Stimulated activated CD8-positive, alpha-beta memory T cell treated with anti-CD3 and anti-CD28 coated beads, Interleukin-12 subunit alpha, Interleukin-12 subunit beta, amount 100 ng/mL, for 4 hours (primary cell): ENCODE data around the gene PAK1.
A peak's percentile ranks its signal among the peaks of the same experiment; 100 is the strongest.

Experiments used
- DNase-seq: peaks from one replicate; pipeline ENCODE4 v3.0.0-alpha.2; 2020; ENCODE audit warnings: low read depth

The PAK1 gene

DNA sequence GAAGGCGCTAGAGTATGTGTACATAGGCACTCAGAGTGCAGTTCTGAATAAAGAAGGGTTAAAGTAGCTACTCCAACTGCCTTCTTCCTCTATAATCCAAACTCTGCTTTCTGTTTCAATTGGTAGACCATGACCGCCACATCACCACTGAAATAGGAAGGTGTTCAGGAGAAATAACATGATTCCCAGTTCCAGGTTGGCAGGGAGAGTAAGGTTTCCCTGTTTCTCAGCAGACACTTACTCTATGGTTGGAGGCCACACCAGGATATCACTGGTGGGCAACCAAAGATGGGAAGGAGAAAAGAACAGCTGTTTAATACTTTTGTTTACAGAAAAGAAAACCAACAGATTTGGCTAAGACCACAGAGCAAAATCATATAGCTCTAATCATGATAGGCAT is 37.9 kb downstream of the PAK1 start:
- no peak for DNase-seq

GRCh38 chr11:77431813-77432212 is 42.1 kb downstream of the PAK1 start:
- DNase-seq, result no peak

DNA sequence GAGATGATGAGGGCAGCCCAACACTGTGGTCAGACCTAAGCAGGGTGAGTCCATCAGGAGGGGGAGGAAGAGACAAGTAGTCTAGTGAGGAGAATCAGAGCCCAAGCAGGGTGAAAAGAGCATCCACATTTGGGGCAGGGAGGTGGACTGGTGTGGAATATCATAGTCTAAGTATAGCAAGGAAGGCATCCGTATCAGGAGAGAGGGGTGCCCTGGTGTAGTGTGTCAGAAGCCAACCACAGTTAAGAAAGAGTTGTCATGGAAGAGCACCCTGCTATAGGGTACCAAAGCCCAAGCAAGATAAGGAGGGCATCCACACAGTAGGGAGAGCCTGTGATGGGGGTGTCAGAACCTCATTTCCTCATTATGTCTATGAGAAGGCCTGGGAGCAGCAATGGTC is 45.3 kb downstream of the PAK1 start:
- no peak for DNase-seq

GRCh38 chr11:77425346-77425745 is 48.5 kb downstream of the PAK1 start:
- DNase-seq, result no peak

GRCh38 chr11:77424644-77425043 is 49.2 kb downstream of the PAK1 start:
- DNase-seq, result no peak

GRCh38 chr11:77423624-77424023 is 50.3 kb downstream of the PAK1 start:
- no peak for DNase-seq

DNA sequence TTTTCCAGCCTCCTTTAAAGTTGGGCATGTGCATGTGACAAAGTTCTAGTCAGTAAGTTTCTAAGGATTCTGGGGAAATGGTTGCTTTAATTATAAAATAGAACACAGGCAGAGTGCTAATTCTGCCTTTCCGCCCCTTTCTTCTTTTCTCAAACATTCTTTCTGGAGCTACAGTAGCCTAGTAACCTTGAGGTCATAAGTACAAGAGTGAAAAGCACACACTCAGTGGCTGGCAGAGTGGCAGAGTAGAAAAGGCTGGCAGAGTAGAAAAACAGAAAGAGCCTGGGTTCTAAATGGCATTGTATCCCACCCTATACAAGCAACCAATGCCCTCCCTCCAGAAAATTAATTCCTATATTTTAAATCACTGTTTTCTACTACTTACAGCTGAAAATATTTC is 51.2 kb downstream of the PAK1 start:
- no peak for DNase-seq

GRCh38 chr11:77421041-77421723 is 52.7 kb downstream of the PAK1 start:
- no peak for DNase-seq

GRCh38 chr11:77418971-77419597 is 54.8 kb downstream of the PAK1 start:
- no peak for DNase-seq

DNA sequence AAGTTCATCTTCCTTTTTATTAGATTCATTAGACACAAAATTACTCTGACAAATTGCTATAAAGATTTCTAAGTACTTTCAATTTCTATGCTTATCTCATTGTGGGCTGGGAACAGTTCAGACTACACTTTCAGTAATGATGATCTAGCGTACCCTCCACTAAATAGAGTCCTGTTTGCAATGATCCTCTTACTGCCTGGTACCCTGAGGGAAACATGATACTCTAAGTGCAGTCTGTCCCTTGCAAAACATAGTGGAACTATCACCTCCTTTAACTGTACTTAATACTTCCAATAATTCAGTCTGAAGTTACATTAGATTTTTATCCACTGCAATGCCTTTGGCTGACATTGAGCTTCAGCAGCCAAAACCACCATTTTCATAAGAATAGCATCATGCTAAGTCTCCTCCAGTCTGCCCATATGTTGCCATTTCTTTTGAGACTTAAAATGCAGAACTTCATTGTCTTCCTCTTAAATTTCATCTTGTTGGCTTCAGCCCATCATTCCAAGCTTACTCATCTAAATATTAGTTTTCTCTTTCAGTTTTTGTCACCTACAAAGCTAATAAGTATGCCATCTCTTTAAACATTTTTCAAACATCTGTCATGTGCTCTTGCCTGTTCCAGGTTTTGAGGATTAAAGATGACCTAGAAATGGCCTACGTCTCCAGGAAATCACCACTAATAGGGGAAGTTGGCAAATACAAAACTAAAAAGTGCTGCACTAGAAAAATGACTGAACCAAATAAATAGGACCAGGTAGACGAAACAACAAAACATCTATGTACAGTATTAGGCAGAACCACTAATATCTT is 55.5 kb downstream of the PAK1 start:
- no peak for DNase-seq

DNA sequence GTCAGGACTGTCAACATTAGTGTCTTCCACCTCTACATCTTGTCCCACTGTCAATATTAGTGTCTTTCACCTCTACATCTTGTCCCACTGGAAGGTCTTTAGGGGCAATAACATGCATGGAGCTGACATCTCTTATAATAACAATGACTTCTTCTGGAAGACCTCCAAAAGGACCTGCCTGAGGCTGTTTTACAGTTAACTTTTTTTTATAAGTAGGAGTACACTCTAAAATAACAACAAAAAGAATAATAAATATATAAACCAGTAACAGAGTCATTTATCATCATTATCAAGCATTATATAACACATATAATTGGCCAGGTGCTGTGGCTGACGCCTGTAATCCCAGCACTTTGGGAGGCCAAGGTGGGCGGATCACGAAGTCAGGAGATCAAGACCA is 57.5 kb downstream of the PAK1 start:
- no peak for DNase-seq

- no peak for DNase-seq
Measured at GRCh38 chr11:77413850-77414460, 59.9 kb downstream of the PAK1 start.

- no peak for DNase-seq
Measured at GRCh38 chr11:77412814-77413213, 61.1 kb downstream of the PAK1 start.

DNA sequence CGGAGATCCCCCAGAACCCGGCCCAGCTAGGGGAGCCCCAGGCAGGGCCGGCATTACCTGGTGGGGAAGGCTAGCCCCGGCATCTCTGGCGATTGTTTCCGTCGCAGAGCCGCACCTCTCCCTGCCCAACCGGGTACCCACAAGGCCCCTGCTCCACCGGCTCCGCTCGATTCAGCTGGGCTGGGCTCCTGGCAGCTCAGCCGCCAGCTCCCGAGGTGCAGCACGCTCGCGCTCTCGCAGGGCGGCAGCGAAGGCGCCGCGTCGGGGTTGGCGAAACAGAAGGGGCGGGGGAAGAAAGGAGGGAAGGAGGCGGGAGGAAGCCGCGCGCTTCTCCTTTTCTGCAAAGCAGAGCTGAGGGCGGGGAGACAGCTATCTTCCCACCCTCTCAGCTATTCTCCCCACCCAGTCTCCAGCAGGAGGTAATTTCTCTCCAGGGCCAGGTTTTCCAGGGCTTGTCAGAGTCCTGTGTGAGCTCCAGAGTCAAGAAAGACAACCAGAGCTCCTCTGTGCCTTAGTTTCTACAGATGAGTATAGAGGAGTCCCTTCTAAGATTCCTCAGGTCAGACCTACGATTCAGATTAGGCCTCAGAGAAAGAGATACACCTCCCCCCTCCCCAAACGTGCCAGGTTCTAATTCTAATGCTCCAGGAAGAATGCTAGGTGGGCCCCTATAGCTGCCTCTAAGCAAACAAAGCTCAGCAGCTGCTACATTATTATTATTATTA is 62.0 kb downstream of the PAK1 start:
- peak; percentile 59 for DNase-seq

- peak; percentile 1 for DNase-seq
Measured at GRCh38 chr11:77411137-77411707, 62.7 kb downstream of the PAK1 start.

DNA sequence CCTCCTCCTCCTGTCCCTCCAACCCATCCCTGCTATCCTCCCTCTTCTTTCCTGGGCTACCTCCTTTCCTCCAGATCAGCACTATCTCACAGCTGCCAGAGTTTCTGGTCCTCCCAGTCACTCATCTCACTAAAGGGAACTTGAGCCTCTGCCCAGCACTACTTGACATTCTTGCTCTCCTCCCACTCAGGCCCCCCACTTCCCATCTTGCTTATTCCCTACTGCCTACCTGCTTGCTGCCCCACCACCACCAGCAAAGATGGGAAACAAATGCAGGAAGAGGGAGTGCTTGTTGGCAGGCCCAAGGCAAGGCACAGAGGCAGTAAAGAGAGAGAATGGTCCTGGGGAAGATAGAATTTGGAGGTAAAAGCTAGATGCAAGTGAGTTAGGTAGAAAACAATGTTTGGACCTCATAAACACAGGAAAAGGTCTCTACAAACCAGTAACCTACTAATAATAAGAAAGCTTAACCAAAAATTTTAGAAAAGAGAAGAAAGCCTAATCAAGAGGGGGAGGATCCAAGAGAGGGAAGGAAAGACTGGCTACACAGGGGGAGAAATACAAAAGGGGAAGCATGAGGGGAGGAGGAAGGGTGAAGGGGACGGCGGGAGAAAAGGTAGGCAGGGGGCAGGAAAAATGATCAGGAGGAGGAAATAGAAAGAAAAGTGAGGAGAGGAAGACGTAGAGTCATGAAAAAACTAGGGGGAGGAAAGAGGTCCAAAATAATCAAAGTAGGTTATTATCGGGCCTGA is 63.6 kb downstream of the PAK1 start:
- no peak for DNase-seq

DNA sequence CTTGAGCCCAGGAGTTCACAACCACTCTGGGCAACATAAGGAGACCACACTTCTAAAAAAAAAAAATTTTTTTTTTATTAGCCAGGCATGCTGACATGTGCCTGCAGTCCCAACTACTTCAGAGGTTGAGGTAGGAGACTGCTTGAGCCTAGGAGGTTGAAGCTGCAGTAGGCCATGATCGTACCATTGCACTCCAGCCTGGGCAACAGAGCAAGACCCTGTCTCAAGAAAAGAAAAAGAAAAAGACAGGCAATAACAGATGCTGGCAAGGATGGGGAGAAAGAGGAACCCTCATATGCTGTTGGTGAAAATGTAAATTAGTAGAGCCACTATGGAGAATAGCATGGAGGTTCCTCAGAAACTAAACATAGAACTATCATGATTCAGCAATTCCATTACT is 64.8 kb downstream of the PAK1 start:
- no peak for DNase-seq

DNA sequence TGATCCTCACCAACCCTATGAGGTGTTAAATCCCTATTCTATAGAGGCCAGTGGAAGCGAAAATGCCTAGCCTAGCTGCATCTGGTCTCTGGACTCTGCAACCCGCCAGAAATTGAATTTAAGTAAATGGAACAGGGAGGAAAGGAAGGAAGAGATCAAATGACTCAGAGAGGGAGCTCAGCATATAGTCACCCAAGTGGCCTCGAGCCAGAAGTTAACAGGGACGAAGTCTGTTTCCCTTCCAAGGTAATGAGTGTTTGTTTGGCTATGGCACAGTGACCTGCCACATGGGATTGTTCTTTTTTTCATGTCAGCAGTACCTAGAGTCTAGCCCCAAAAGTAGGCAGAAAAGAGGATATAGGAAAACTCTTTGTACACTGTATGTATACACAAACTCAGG is 66.3 kb downstream of the PAK1 start:
- DNase-seq, result no peak

GRCh38 chr11:77406396-77406795 is 67.5 kb downstream of the PAK1 start:
- no peak for DNase-seq

- no peak for DNase-seq
Measured at GRCh38 chr11:77403211-77403610, 70.7 kb downstream of the PAK1 start.

- DNase-seq, result no peak
Measured at GRCh38 chr11:77402218-77402556, 71.7 kb downstream of the PAK1 start.
